ENCODE measurements around the gene ZNF518B. TPM values are rescaled to one million over a fixed set of nuclear protein-coding genes. Genes with fewer than 3 reads are reported as not detected.

ZNF518B gene
- polyA plus RNA-seq, 1 donor from 2014 or later, result 38.2 TPM

DNA sequence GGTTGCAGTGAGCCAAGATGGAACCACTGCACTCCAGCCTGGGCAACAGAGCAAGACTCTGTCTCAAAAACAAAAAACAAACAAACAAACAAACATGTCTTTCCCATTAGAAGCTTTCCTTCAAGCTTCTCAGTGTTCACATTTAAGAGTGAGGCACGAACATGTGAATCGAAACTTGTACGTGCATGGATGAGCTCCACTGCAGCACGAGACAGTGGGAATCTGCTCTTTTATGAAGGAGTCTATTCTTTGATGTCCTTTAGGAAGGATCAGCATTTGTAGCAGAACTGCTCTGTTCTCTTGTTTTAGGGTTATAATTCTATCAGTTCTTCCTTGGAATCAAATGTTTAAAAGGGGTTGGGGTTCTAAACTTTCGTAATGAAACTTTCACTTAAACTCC is 23.4 kb upstream of the ZNF518B start:
- H2AFZ ChIP-seq (ENCODE audit: low read depth, low read length), result no peak overlapping the region

DNA sequence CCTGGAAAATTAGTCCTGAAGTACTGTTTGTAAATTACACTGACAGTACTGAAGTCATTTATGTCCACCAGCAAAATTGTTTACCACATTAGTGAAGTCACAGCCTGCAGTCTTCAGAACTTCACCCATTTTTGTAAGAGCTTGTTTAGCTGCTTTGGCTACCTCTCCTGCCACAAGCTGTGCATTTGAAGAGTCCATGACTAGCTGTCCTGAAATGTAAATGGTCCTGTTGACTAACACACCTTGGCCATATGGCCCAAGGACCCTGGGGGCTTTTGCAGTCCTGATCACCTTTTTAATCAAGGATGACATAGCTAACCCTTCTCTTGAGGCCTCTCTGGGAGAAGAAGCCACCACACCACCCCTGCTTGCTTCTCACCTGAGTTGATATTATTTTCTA is 21.4 kb upstream of the ZNF518B start:
- Histone ChIP-seq H3F3A (ENCODE audit: insufficient read depth, low read length, poor library complexity, severe bottlenecking) (no peaks in the 10 kb centered on the region), H3K9me3 (ENCODE audit: low read length) (no peaks in the 10 kb centered on the region), H3K4me2 (ENCODE audit: low read length) (no peak overlapping the region), H3K9ac (ENCODE audit: low read length) (no peak overlapping the region), H4K20me1 (ENCODE audit: insufficient read depth) (no peaks in the 10 kb centered on the region), H3K4me3 (ENCODE audit: low read length) (no peak overlapping the region), H3K27me3 (ENCODE audit: insufficient read depth, low read depth, low read length) (no peaks in the 10 kb centered on the region), H3K9me2 (ENCODE audit: insufficient read depth, low read length) (no peaks in the 10 kb centered on the region), H2AFZ (ENCODE audit: low read depth, low read length) (no peak overlapping the region), H3K36me3 (ENCODE audit: insufficient read depth, low read length) (no peaks in the 10 kb centered on the region), H3K79me2 (replicated peaks; ENCODE audit: insufficient read depth, low read length) (no peaks in the 10 kb centered on the region), H3K27ac (ENCODE audit: low read length) (no peak overlapping the region)
- TF ChIP-seq REST (IDR thresholded peaks at IDR 0.05; ENCODE audit: borderline replicate concordance) (no peak), EZH2 (IDR thresholded peaks at IDR 0.05; ENCODE audit: borderline replicate concordance, insufficient read depth, low read length, poor library complexity, severe bottlenecking) (no peak), RAD21 (conservative IDR thresholded peaks at IDR 0.05) (no peak), MXI1 (conservative IDR thresholded peaks at IDR 0.05; ENCODE audit: poor library complexity, severe bottlenecking) (no peak), EP300 (conservative IDR thresholded peaks at IDR 0.05; ENCODE audit: poor library complexity, severe bottlenecking) (no peak), SMC3 (conservative IDR thresholded peaks at IDR 0.05; ENCODE audit: poor library complexity) (no peak)

More for the DNA sequence above, 23.4 kb upstream of the ZNF518B start:
- Histone ChIP-seq H3K36me3 (ENCODE audit: insufficient read depth, low read length) (no peaks in the 10 kb centered on the region), H3K9ac (ENCODE audit: low read length) (no peak overlapping the region), H4K20me1 (ENCODE audit: insufficient read depth) (no peaks in the 10 kb centered on the region), H3K27me3 (ENCODE audit: insufficient read depth, low read depth, low read length) (no peaks in the 10 kb centered on the region), H3K4me2 (ENCODE audit: low read length) (no peak overlapping the region), H3F3A (ENCODE audit: insufficient read depth, low read length, poor library complexity, severe bottlenecking) (no peaks in the 10 kb centered on the region), H3K9me2 (ENCODE audit: insufficient read depth, low read length) (no peaks in the 10 kb centered on the region), H3K79me2 (replicated peaks; ENCODE audit: insufficient read depth, low read length) (no peaks in the 10 kb centered on the region), H3K4me3 (ENCODE audit: low read length) (no peak overlapping the region), H3K9me3 (ENCODE audit: low read length) (no peaks in the 10 kb centered on the region), H3K27ac (ENCODE audit: low read length) (no peak overlapping the region)
- TF ChIP-seq RAD21 (conservative IDR thresholded peaks at IDR 0.05), result no peak
- no peak for TF ChIP-seq CTCF (IDR thresholded peaks at IDR 0.05; ENCODE audit: poor library complexity, severe bottlenecking)
- no peak for TF ChIP-seq EZH2 (IDR thresholded peaks at IDR 0.05; ENCODE audit: borderline replicate concordance, insufficient read depth, low read length, poor library complexity, severe bottlenecking)
- TF ChIP-seq MXI1 (conservative IDR thresholded peaks at IDR 0.05; ENCODE audit: poor library complexity, severe bottlenecking), result no peak
- no peak for TF ChIP-seq EP300 (conservative IDR thresholded peaks at IDR 0.05; ENCODE audit: poor library complexity, severe bottlenecking)
- no peak for TF ChIP-seq POLR2AphosphoS5 (IDR thresholded peaks at IDR 0.05)
- TF ChIP-seq SMC3 (conservative IDR thresholded peaks at IDR 0.05; ENCODE audit: poor library complexity), result no peak
- no peak for TF ChIP-seq TAF1 (IDR thresholded peaks at IDR 0.05; ENCODE audit: low read depth)
- no peak for TF ChIP-seq REST (IDR thresholded peaks at IDR 0.05; ENCODE audit: borderline replicate concordance)
